ENCODE measurements around the gene FBXO21.
"Not testable (repeated sequence)": the region's sequence is repeated elsewhere in the genome, so short reads cannot be mapped to it uniquely, and the experiment has no call there.

The FBXO21 gene

GRCh38 chr12:117199956-117200744, 9.9 kb upstream of the FBXO21 start:
- not testable (repeated sequence) for DNase-seq (ENCODE audit: low read depth)

GRCh38 chr12:117196334-117196733, 6.1 kb upstream of the FBXO21 start:
- DNase-seq (ENCODE audit: low read depth), result not testable (repeated sequence)

GRCh38 chr12:117195027-117195426, 4.8 kb upstream of the FBXO21 start:
- DNase-seq (ENCODE audit: low read depth), result not testable (repeated sequence)

- DNase-seq (ENCODE audit: low read depth), result no peak
These were observed 3.6 kb upstream of the FBXO21 start for GRCh38 chr12:117193903-117194302.

- DNase-seq (ENCODE audit: low read depth), result not testable (repeated sequence)
These were observed 2.3 kb upstream of the FBXO21 start for GRCh38 chr12:117192581-117192980.

GRCh38 chr12:117192057-117192456, 1.8 kb upstream of the FBXO21 start:
- peak; percentile 35 for DNase-seq (ENCODE audit: low read depth)

- peak; percentile 48 for DNase-seq (ENCODE audit: low read depth)
These were observed 503 bp downstream of the FBXO21 start for GRCh38 chr12:117189725-117190209.

GRCh38 chr12:117188961-117189724, 1.1 kb downstream of the FBXO21 start:
- peak; percentile 51 for DNase-seq (ENCODE audit: low read depth)

GRCh38 chr12:117188121-117188665, 2.1 kb downstream of the FBXO21 start:
- DNase-seq (ENCODE audit: low read depth), result no peak

GRCh38 chr12:117187421-117187820, 2.8 kb downstream of the FBXO21 start:
- DNase-seq (ENCODE audit: low read depth), result no peak

- no peak for DNase-seq (ENCODE audit: low read depth)
These were observed 7.4 kb downstream of the FBXO21 start for GRCh38 chr12:117182866-117183265.

GRCh38 chr12:117181468-117181843, 8.8 kb downstream of the FBXO21 start:
- not testable (repeated sequence) for DNase-seq (ENCODE audit: low read depth)

GRCh38 chr12:117180758-117181467, 9.4 kb downstream of the FBXO21 start:
- no peak for DNase-seq (ENCODE audit: low read depth)

GRCh38 chr12:117178745-117179144, 11.5 kb downstream of the FBXO21 start:
- DNase-seq (ENCODE audit: low read depth), result no peak

GRCh38 chr12:117178301-117178700, 12.0 kb downstream of the FBXO21 start:
- DNase-seq (ENCODE audit: low read depth), result no peak

- no peak for DNase-seq (ENCODE audit: low read depth)
These were observed 18.1 kb downstream of the FBXO21 start for GRCh38 chr12:117172168-117172567.

- no peak for DNase-seq (ENCODE audit: low read depth)
These were observed 18.6 kb downstream of the FBXO21 start for GRCh38 chr12:117171499-117172162.

GRCh38 chr12:117169548-117169947, 20.7 kb downstream of the FBXO21 start:
- DNase-seq (ENCODE audit: low read depth), result no peak

- DNase-seq (ENCODE audit: low read depth), result no peak
These were observed 21.3 kb downstream of the FBXO21 start for GRCh38 chr12:117168976-117169375.

- no peak for DNase-seq (ENCODE audit: low read depth)
These were observed 22.5 kb downstream of the FBXO21 start for GRCh38 chr12:117167769-117168168.

- DNase-seq (ENCODE audit: low read depth), result no peak
These were observed 24.2 kb downstream of the FBXO21 start for GRCh38 chr12:117166107-117166506.

GRCh38 chr12:117165342-117165741, 24.9 kb downstream of the FBXO21 start:
- DNase-seq (ENCODE audit: low read depth), result no peak
